SJCRH30 (cell line): ENCODE results near the gene METTL5. TPM values are rescaled to one million over a fixed set of nuclear protein-coding genes. Genes with fewer than 3 reads are reported as not detected.

ENCODE experiments used
- DNase-seq, 2 experiments: peaks; one replicate each; pipeline ENCODE4 v3.0.0-alpha.2; 2015 to 2020
- H3K27ac ChIP-seq: fragments of 250-450 bp; sonication (Bioruptor Pico); 2 replicates; pipeline ENCODE4 v1.5.1; 2020; ENCODE audit warnings: mild to moderate bottlenecking, moderate library complexity
- H3K27me3 ChIP-seq: fragments of 250-450 bp; sonication (Bioruptor Pico); 2 replicates; pipeline ENCODE4 v1.5.1; 2020; ENCODE audit warnings: mild to moderate bottlenecking, moderate library complexity
- H3K36me3 ChIP-seq: fragments of 250-450 bp; sonication (Bioruptor Pico); 2 replicates; pipeline ENCODE4 v1.5.1; 2020; ENCODE audit warnings: mild to moderate bottlenecking, moderate library complexity
- H3K4me1 ChIP-seq: fragments of 250-450 bp; sonication (Bioruptor Pico); 2 replicates; pipeline ENCODE4 v1.5.1; 2020; ENCODE audit warnings: mild to moderate bottlenecking, moderate library complexity
- H3K4me3 ChIP-seq: fragments of 250-450 bp; sonication (Bioruptor Pico); 2 replicates; pipeline ENCODE4 v1.5.1; 2020; ENCODE audit warnings: mild to moderate bottlenecking, moderate library complexity
- H3K9me3 ChIP-seq: fragments of 250-450 bp; sonication (Bioruptor Pico); replicated peaks from 2 replicates; pipeline ENCODE4 v1.5.1; 2020; ENCODE audit warnings: mild to moderate bottlenecking, moderate library complexity
- total RNA-seq: library from RNA; depleted of rRNA; stranded (reverse); fragments of >200 nt; shearing (Covaris generic); gene quantifications from 2 replicates; pipeline ENCODE4 v1.2.3, GENCODE V29; 2014; rRNA removed

Gene METTL5
- total RNA-seq, 1 experiment from 2014 or later = 40.5 TPM

GRCh38 chr2:169778446-169778845 is 46.3 kb downstream of the METTL5 start:
- DNase-seq = no peak
- Histone ChIP-seq H3K4me3 (no peak overlapping the region), H3K27me3 (no peaks in the 10 kb centered on the region)

DNA sequence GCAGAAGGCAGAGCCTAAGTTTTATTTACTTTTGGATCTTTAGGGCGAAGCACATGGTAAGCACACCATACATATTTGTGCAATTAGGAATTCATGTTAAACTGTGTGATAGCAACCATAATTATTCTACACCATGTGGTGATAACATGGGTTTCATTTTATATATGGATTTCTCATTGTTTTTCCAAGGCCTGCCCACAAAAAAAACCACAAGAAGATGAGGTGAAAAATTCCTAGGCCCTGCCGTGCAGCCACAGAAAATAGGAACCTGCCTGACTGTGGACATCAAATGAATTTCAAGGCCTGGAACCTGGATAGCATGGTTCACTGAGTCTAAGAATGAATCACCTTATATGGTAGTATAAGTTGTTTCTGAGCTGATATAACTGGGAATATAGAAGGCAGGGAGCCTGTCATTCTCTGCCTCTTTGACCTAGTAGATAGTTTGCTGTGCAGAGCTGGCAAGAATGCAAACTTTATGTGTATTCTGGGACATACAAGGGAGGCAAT is 48.4 kb downstream of the METTL5 start:
- Histone ChIP-seq H3K36me3 (no peaks in the 10 kb centered on the region), H3K4me3 (no peak overlapping the region), H3K4me1 (no peaks in the 10 kb centered on the region), H3K27me3 (no peaks in the 10 kb centered on the region), H3K27ac (no peak overlapping the region), H3K9me3 (no peaks in the 10 kb centered on the region)
- no peak for DNase-seq

More at GRCh38 chr2:169778446-169778845, 46.3 kb downstream of the METTL5 start:
- H3K4me1 ChIP-seq = no peaks in the 10 kb centered on the region
- no peaks in the 10 kb centered on the region for H3K36me3 ChIP-seq
- H3K9me3 ChIP-seq = no peaks in the 10 kb centered on the region
- no peak overlapping the region for H3K27ac ChIP-seq

- H3K36me3 ChIP-seq = no peaks in the 10 kb centered on the region
- no peaks in the 10 kb centered on the region for H3K4me1 ChIP-seq
- no peak overlapping the region for H3K4me3 ChIP-seq
- H3K9me3 ChIP-seq = no peaks in the 10 kb centered on the region
- H3K27me3 ChIP-seq = no peaks in the 10 kb centered on the region
- DNase-seq = no peak
- H3K27ac ChIP-seq = no peak overlapping the region
Observed at GRCh38 chr2:169775765-169776164, 48.9 kb downstream of the METTL5 start.

- no peak for DNase-seq
- Histone ChIP-seq H3K27ac (no peak overlapping the region), H3K36me3 (no peaks in the 10 kb centered on the region), H3K4me1 (no peaks in the 10 kb centered on the region), H3K27me3 (no peaks in the 10 kb centered on the region), H3K9me3 (no peaks in the 10 kb centered on the region), H3K4me3 (no peak overlapping the region)
Observed at GRCh38 chr2:169775354-169775753, 49.4 kb downstream of the METTL5 start.

GRCh38 chr2:169772651-169773050 is 52.1 kb downstream of the METTL5 start:
- H3K9me3 ChIP-seq = no peaks in the 10 kb centered on the region
- no peak overlapping the region for H3K4me3 ChIP-seq
- no peak overlapping the region for H3K27ac ChIP-seq
- no peaks in the 10 kb centered on the region; the same call in 1 of the 2 replicates for H3K36me3 ChIP-seq
- no peaks in the 10 kb centered on the region for H3K4me1 ChIP-seq
- H3K27me3 ChIP-seq = no peaks in the 10 kb centered on the region
- no peak for DNase-seq

DNA sequence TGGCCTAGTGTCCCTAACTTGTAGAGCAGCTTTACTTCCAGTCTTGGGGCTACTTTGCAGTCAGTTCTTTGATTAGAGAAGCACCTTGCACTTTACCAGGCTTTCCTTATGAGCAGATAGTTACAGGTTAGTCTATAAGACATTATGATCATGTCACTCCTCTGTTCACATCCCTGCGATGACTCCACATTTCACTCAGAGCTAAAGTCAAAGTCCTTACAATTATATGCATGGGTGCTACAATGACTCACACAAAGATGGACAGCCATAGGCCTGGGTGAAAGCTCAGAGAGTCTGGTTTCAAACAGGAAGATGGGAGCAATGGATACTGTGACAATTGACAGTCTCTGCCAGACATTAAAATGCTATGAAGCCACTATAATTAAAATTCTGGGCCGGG is 53.1 kb downstream of the METTL5 start:
- no peak overlapping the region for H3K27ac ChIP-seq
- no peaks in the 10 kb centered on the region for H3K4me1 ChIP-seq
- no peaks in the 10 kb centered on the region for H3K27me3 ChIP-seq
- H3K4me3 ChIP-seq = no peak overlapping the region
- H3K36me3 ChIP-seq = no peaks in the 10 kb centered on the region; the same call in 1 of the 2 replicates
- H3K9me3 ChIP-seq = no peaks in the 10 kb centered on the region
- DNase-seq = no peak

GRCh38 chr2:169771021-169771420 is 53.7 kb downstream of the METTL5 start:
- no peak for DNase-seq
- Histone ChIP-seq H3K4me3 (no peak overlapping the region), H3K27me3 (no peaks in the 10 kb centered on the region), H3K36me3 (no peaks in the 10 kb centered on the region; the same call in 1 of the 2 replicates), H3K27ac (no peak overlapping the region), H3K4me1 (no peaks in the 10 kb centered on the region), H3K9me3 (no peaks in the 10 kb centered on the region)

- Histone ChIP-seq H3K4me1 (peaks cover 5% of the 10 kb centered on the region), H3K27ac (no peak overlapping the region), H3K36me3 (no peaks in the 10 kb centered on the region; the same call in 1 of the 2 replicates), H3K27me3 (no peaks in the 10 kb centered on the region), H3K4me3 (no peak overlapping the region), H3K9me3 (no peaks in the 10 kb centered on the region)
- DNase-seq = no peak
Observed at GRCh38 chr2:169768262-169768995, 56.3 kb downstream of the METTL5 start.

DNA sequence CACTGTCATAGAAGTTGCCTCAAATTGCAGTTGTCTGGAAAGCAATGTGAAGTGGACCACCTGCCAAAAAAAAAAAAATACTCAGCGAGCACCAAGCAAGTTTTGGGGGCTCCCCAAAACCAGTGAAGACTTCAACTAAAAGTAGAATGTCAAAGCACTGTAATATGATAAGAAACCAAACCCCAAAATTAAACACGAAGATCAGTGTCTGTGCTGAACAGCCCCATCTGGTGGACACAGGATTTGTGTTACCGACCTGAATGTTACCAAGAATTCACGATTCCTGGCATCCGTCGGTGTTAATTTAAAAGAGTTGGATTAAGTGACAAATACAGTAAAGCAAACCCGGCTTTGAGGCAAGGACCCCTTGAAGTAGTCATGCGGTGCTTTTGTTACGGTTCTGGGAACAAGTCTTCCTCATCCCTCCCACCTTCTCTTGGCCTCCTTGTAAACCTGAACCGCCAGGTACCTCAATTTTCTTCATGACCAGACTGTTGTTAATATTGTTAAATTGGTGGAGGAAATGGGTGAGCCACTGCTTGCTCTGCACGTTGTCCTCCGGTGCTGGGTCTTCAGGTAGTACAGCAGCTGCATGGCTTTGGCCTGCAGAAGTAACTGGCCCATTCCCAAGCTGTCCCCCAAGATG is 57.3 kb downstream of the METTL5 start:
- peak; percentile 15 to 51 for DNase-seq
- Histone ChIP-seq H3K4me1 (peaks cover 5% of the 10 kb centered on the region), H3K4me3 (no peak overlapping the region), H3K36me3 (no peaks in the 10 kb centered on the region; the same call in 1 of the 2 replicates), H3K9me3 (no peaks in the 10 kb centered on the region), H3K27ac (no peak overlapping the region), H3K27me3 (no peaks in the 10 kb centered on the region)

DNA sequence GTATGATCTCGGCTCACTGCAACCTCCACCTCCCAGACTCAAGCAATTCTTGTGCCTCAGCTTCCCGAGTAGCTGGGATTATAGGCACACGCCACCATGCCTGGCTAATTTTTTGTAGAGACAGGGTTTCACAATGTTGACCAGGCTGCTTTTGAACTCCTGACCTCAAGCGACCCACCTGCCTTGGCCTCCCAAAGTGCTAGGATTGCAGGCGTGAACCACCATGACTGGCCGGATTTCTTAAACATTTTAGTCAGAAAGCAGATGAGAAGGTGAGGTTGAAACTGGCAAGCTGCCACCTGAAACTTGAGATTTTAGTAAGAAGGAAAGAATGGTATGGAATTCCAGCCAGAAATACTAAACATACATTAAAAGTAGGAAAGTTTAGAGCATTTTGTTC is 59.2 kb downstream of the METTL5 start:
- DNase-seq = peak; percentile 17 to 38
- H3K27me3 ChIP-seq = no peaks in the 10 kb centered on the region
- H3K27ac ChIP-seq = no peak overlapping the region
- no peaks in the 10 kb centered on the region for H3K9me3 ChIP-seq
- H3K36me3 ChIP-seq = no peaks in the 10 kb centered on the region; the same call in 1 of the 2 replicates
- H3K4me3 ChIP-seq = no peak overlapping the region
- peaks cover 5% of the 10 kb centered on the region for H3K4me1 ChIP-seq

DNA sequence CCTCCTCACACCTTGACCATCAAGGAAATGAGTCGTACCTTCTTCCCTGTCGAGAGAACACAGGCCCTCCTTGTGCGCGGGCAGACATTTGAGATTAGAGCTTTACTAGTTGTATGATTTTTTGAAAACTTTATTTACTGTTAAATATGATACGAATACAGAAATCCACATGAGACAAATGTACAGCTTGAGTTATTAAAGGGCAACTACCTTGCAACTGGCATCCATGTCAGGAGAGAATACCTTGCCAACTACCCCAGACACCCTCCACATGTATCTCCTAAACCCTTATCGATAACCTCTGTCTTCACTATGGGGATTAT is 62.8 kb downstream of the METTL5 start:
- no peaks in the 10 kb centered on the region for H3K36me3 ChIP-seq

More for the DNA sequence above, 62.8 kb downstream of the METTL5 start:
- Histone ChIP-seq H3K27me3 (no peaks in the 10 kb centered on the region), H3K27ac (no peak overlapping the region), H3K4me1 (peaks cover 5% of the 10 kb centered on the region), H3K9me3 (no peaks in the 10 kb centered on the region), H3K4me3 (no peak overlapping the region)
- no peak for DNase-seq

Other genes with a start within 250 kb of the METTL5 start
- gene PPIG, start 240.6 kb downstream of the METTL5 start, total RNA-seq = 41.1 and 56.2 TPM in 2 replicates
- not detected in 2 replicates for gene CFAP210, start 130.5 kb downstream of the METTL5 start, total RNA-seq
- gene PHOSPHO2, start 130.4 kb downstream of the METTL5 start, total RNA-seq = 4.7 and 4.9 TPM in 2 replicates
- 51.1 and 52.3 TPM in 2 replicates for gene KLHL23, start 91.1 kb downstream of the METTL5 start, total RNA-seq
- gene SSB, start 26.0 kb downstream of the METTL5 start, total RNA-seq = 225 and 256 TPM in 2 replicates
- gene UBR3, start 2.5 kb upstream of the METTL5 start, total RNA-seq = 26.4 and 31.4 TPM in 2 replicates